ENCODE measurements around the gene LPIN3.
"Not testable (repeated sequence)": the region's sequence is repeated elsewhere in the genome, so short reads cannot be mapped to it uniquely, and the experiment has no call there.

The LPIN3 gene

GRCh38 chr20:41308726-41309413 lies 31.8 kb upstream of the LPIN3 start:
- Histone ChIP-seq H3K4me2 (ENCODE audit: low read length) (peak overlapping the region; percentile 29), H3K9me3 (replicated peaks; ENCODE audit: low read length) (no peaks in the 10 kb centered on the region), H3K36me3 (ENCODE audit: insufficient read depth, low read length) (peaks cover 15% of the 10 kb centered on the region), H3K4me3 (ENCODE audit: low read length) (no peak overlapping the region), H3K27me3 (ENCODE audit: control insufficient read depth, insufficient read depth, low read length) (no peaks in the 10 kb centered on the region), H3K4me1 (ENCODE audit: control insufficient read depth, insufficient read depth, low read length) (peaks cover 39% of the 10 kb centered on the region), H3K9ac (ENCODE audit: low read depth, low read length) (peak overlapping the region; percentile 69)

- Histone ChIP-seq H3K36me3 (ENCODE audit: insufficient read depth, low read length) (peaks cover 15% of the 10 kb centered on the region), H3K4me2 (ENCODE audit: low read length) (peak overlapping the region; percentile 13), H3K4me1 (ENCODE audit: control insufficient read depth, insufficient read depth, low read length) (peaks cover 47% of the 10 kb centered on the region), H3K27me3 (ENCODE audit: control insufficient read depth, insufficient read depth, low read length) (no peaks in the 10 kb centered on the region), H3K4me3 (ENCODE audit: low read length) (no peak overlapping the region), H3K9ac (ENCODE audit: low read depth, low read length) (peak overlapping the region; percentile 69), H3K9me3 (replicated peaks; ENCODE audit: low read length) (no peaks in the 10 kb centered on the region)
Observed at GRCh38 chr20:41309817-41310216, 30.8 kb upstream of the LPIN3 start.

DNA sequence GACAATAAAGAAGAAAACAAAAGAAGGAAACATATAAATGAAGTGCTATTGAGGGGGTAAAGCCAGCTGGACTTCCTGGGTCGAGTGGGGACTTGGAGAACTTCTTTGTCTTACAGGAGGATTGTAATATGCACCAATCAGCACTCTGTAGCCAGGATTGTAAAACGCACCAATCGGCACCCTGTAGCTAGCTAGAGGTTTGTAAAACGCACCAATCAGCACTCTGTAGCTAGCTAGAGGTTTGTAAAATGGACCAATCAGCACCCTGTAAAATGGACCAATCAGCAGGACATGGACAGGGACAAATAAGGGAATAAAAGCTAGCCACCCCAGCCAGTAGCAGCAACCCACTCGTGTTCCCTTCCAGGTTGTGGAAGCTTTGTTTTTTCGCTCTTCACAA lies 28.6 kb upstream of the LPIN3 start:
- H3K4me2 ChIP-seq (ENCODE audit: low read length); H3K9ac ChIP-seq (ENCODE audit: low read depth, low read length); H3K4me3 ChIP-seq (ENCODE audit: low read length); H3K27me3 ChIP-seq (ENCODE audit: control insufficient read depth, insufficient read depth, low read length); H3K9me3 ChIP-seq (replicated peaks; ENCODE audit: low read length): not testable (repeated sequence)
- H3K36me3 ChIP-seq (ENCODE audit: insufficient read depth, low read length), result peaks cover 15% of the 10 kb centered on the region
- peaks cover 54% of the 10 kb centered on the region for H3K4me1 ChIP-seq (ENCODE audit: control insufficient read depth, insufficient read depth, low read length)

GRCh38 chr20:41314386-41314785 lies 26.2 kb upstream of the LPIN3 start:
- peak overlapping the region; percentile 97 for H3K9ac ChIP-seq (ENCODE audit: low read depth, low read length)
- H3K9me3 ChIP-seq (replicated peaks; ENCODE audit: low read length), result no peaks in the 10 kb centered on the region
- H3K36me3 ChIP-seq (ENCODE audit: insufficient read depth, low read length), result peaks cover 15% of the 10 kb centered on the region
- H3K4me2 ChIP-seq (ENCODE audit: low read length), result peak overlapping the region; percentile 94
- H3K4me1 ChIP-seq (ENCODE audit: control insufficient read depth, insufficient read depth, low read length), result peaks cover 45% of the 10 kb centered on the region
- H3K27me3 ChIP-seq (ENCODE audit: control insufficient read depth, insufficient read depth, low read length), result no peaks in the 10 kb centered on the region
- peak overlapping the region; percentile 46 for H3K4me3 ChIP-seq (ENCODE audit: low read length)

GRCh38 chr20:41316051-41316450 lies 24.6 kb upstream of the LPIN3 start:
- Histone ChIP-seq H3K4me1 (ENCODE audit: control insufficient read depth, insufficient read depth, low read length) (peaks cover 47% of the 10 kb centered on the region), H3K4me3 (ENCODE audit: low read length) (peak overlapping the region; percentile 83), H3K9me3 (replicated peaks; ENCODE audit: low read length) (no peaks in the 10 kb centered on the region), H3K4me2 (ENCODE audit: low read length) (peak overlapping the region; percentile 94), H3K9ac (ENCODE audit: low read depth, low read length) (peak overlapping the region; percentile 97), H3K27me3 (ENCODE audit: control insufficient read depth, insufficient read depth, low read length) (no peaks in the 10 kb centered on the region), H3K36me3 (ENCODE audit: insufficient read depth, low read length) (peaks cover 15% of the 10 kb centered on the region)

GRCh38 chr20:41316602-41317545 lies 23.7 kb upstream of the LPIN3 start:
- Histone ChIP-seq H3K4me1 (ENCODE audit: control insufficient read depth, insufficient read depth, low read length) (peaks cover 50% of the 10 kb centered on the region), H3K9ac (ENCODE audit: low read depth, low read length) (peak overlapping the region; percentile 97), H3K4me3 (ENCODE audit: low read length) (peak overlapping the region; percentile 83), H3K9me3 (replicated peaks; ENCODE audit: low read length) (no peaks in the 10 kb centered on the region), H3K4me2 (ENCODE audit: low read length) (peak overlapping the region; percentile 94), H3K36me3 (ENCODE audit: insufficient read depth, low read length) (peaks cover 9% of the 10 kb centered on the region), H3K27me3 (ENCODE audit: control insufficient read depth, insufficient read depth, low read length) (no peaks in the 10 kb centered on the region)

DNA sequence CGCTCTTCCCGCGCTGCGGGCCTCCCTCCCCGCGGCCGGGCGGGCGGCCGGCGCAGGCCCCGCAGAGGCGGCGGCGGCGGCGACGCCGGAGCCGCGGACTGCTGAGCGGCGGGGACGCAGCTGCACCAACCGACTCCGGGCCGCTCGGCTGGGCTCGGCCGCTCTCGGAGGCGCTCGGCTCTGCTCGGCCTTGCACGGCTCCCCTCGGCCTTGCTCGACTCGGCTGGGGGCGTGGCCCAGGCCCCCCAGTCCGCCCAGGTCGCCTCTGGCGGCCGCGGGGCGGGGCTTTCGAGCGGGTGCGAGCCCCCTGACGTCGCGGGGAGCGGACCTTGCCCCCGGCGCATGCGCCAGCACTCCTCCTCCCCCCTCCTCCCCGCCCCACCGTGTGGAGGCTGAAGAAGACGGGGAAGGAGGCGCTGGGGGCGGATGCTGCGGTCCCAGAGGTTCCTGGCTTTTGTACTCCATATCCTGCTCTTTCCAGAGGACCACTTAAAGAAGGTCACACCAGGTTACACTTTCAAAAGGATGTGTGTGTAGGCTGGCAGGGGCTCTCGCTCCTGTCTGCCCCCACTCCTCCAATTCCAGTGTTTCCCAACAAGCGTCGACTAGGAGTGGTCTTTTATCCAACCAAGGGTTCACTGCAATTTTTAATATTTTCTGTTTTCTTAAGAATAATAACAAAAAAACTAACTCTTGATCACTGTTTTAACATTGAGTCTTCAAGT lies 22.9 kb upstream of the LPIN3 start, which contains the start of gene ZHX3:
Gene ZHX3, minus strand, starts transcription at position 186 of the 725 bp plus-strand sequence. CDS start 112,815 bp downstream, outside the sequence.
- H3K4me2 ChIP-seq (ENCODE audit: low read length), result peak within 1 kb of the TSS; percentile 94
- H3K4me1 ChIP-seq (ENCODE audit: control insufficient read depth, insufficient read depth, low read length), result peaks cover 54% of the 10 kb centered on the region
- peaks cover under 1% of the 10 kb centered on the region for H3K36me3 ChIP-seq (ENCODE audit: insufficient read depth, low read length)
- H3K9ac ChIP-seq (ENCODE audit: low read depth, low read length), result peak within 1 kb of the TSS; percentile 97
- H3K27me3 ChIP-seq (ENCODE audit: control insufficient read depth, insufficient read depth, low read length), result no peaks in the 10 kb centered on the region
- no peaks in the 10 kb centered on the region for H3K9me3 ChIP-seq (replicated peaks; ENCODE audit: low read length)
- H3K4me3 ChIP-seq (ENCODE audit: low read length), result peak within 1 kb of the TSS; percentile 83

DNA sequence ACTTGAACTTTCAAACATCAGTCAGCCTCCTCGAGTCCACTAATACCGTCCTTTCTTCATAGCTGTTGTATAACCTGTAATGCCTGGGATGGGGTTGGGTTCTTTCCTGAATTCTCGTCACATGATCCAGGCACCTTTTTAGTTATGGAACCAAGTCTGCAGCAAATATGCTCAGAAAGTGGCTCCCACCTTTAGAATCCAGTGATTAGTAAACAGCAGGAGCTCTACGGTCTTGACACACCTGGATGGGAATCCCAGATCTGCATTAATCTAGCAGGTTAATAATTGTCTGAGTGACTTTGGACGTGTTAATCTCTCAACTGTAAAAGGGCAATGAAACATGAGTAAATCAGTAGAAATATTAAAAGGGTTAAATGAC lies 22.4 kb upstream of the LPIN3 start:
- Histone ChIP-seq H3K4me3 (ENCODE audit: low read length) (peak overlapping the region; percentile 83), H3K27me3 (ENCODE audit: control insufficient read depth, insufficient read depth, low read length) (no peaks in the 10 kb centered on the region), H3K4me2 (ENCODE audit: low read length) (peak overlapping the region; percentile 94), H3K9ac (ENCODE audit: low read depth, low read length) (peak overlapping the region; percentile 97), H3K9me3 (replicated peaks; ENCODE audit: low read length) (no peaks in the 10 kb centered on the region), H3K4me1 (ENCODE audit: control insufficient read depth, insufficient read depth, low read length) (peaks cover 54% of the 10 kb centered on the region), H3K36me3 (ENCODE audit: insufficient read depth, low read length) (no peaks in the 10 kb centered on the region)

- no peaks in the 10 kb centered on the region for H3K27me3 ChIP-seq (ENCODE audit: control insufficient read depth, insufficient read depth, low read length)
- H3K4me3 ChIP-seq (ENCODE audit: low read length), result no peak overlapping the region
- no peak overlapping the region for H3K9ac ChIP-seq (ENCODE audit: low read depth, low read length)
- no peaks in the 10 kb centered on the region for H3K36me3 ChIP-seq (ENCODE audit: insufficient read depth, low read length)
- no peak overlapping the region for H3K4me2 ChIP-seq (ENCODE audit: low read length)
- H3K4me1 ChIP-seq (ENCODE audit: control insufficient read depth, insufficient read depth, low read length), result peaks cover 38% of the 10 kb centered on the region
- no peaks in the 10 kb centered on the region for H3K9me3 ChIP-seq (replicated peaks; ENCODE audit: low read length)
Observed at GRCh38 chr20:41320441-41320840, 20.2 kb upstream of the LPIN3 start.

DNA sequence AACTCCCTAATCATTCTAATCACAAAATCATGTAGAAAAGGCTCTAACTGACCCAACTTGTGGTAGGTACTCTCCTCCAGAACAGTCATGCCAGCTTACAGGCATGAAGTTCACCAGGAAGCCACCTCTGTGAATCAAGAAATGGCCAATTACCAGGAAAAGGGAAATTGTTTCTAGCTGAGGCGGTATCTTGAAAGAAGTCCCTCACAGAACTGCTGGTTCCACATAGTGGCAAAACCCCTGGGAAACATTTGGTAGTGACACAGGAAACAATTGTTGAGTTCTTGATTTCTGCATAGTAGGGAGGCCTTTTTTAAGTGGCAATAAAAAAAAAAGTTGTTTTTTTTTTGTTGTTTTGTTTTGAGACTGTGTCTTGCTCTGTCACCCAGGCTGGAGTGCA lies 19.6 kb upstream of the LPIN3 start:
- Histone ChIP-seq H3K4me3 (ENCODE audit: low read length) (no peak overlapping the region), H3K4me2 (ENCODE audit: low read length) (no peak overlapping the region), H3K36me3 (ENCODE audit: insufficient read depth, low read length) (no peaks in the 10 kb centered on the region), H3K4me1 (ENCODE audit: control insufficient read depth, insufficient read depth, low read length) (peaks cover 33% of the 10 kb centered on the region), H3K27me3 (ENCODE audit: control insufficient read depth, insufficient read depth, low read length) (no peaks in the 10 kb centered on the region), H3K9me3 (replicated peaks; ENCODE audit: low read length) (no peaks in the 10 kb centered on the region), H3K9ac (ENCODE audit: low read depth, low read length) (no peak overlapping the region)

- Histone ChIP-seq H3K4me1 (ENCODE audit: control insufficient read depth, insufficient read depth, low read length) (peaks cover 34% of the 10 kb centered on the region), H3K4me2 (ENCODE audit: low read length) (no peak overlapping the region), H3K9me3 (replicated peaks; ENCODE audit: low read length) (no peaks in the 10 kb centered on the region), H3K27me3 (ENCODE audit: control insufficient read depth, insufficient read depth, low read length) (no peaks in the 10 kb centered on the region), H3K9ac (ENCODE audit: low read depth, low read length) (no peak overlapping the region), H3K36me3 (ENCODE audit: insufficient read depth, low read length) (no peaks in the 10 kb centered on the region), H3K4me3 (ENCODE audit: low read length) (no peak overlapping the region)
Observed at GRCh38 chr20:41327178-41327577, 13.4 kb upstream of the LPIN3 start.
